ENCODE data around the gene WIPF2. TPM values are rescaled to one million over a fixed set of nuclear protein-coding genes. Genes with fewer than 3 reads are reported as not detected.

Gene WIPF2
- total RNA-seq, 4 donors from 2014 or later, result 4.6 to 6.2 (median 5.4) TPM

DNA sequence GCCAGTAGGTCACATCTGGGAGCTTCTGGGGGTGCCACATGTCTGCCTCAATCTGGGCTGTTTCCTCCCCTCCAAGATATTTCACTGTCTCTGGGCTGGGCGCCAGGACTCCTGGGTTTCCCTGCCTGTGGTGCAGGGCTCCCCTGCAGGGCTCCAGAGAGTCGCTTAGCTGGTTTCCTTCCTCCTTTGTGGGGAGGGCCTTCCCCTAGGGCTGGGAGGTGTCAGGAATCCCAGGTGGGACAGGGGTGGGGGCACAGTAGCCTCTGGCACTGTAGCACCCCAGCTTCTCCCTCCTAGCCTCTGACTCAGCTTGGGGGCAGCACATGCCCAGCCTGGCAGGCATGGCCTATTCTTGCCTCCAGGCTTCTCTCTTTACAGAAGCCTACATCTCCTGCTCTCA, 92.5 kb downstream of the WIPF2 start:
- TF ChIP-seq, protein P1, sequence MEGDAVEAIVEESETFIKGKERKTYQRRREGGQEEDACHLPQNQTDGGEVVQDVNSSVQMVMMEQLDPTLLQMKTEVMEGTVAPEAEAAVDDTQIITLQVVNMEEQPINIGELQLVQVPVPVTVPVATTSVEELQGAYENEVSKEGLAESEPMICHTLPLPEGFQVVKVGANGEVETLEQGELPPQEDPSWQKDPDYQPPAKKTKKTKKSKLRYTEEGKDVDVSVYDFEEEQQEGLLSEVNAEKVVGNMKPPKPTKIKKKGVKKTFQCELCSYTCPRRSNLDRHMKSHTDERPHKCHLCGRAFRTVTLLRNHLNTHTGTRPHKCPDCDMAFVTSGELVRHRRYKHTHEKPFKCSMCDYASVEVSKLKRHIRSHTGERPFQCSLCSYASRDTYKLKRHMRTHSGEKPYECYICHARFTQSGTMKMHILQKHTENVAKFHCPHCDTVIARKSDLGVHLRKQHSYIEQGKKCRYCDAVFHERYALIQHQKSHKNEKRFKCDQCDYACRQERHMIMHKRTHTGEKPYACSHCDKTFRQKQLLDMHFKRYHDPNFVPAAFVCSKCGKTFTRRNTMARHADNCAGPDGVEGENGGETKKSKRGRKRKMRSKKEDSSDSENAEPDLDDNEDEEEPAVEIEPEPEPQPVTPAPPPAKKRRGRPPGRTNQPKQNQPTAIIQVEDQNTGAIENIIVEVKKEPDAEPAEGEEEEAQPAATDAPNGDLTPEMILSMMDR (IDR thresholded peaks at IDR 0.05 in 4 of 5, conservative IDR thresholded peaks at IDR 0.05 in 1 of 5), result peak in 2 of 5 experiments; percentile 5 to 7
- no peak for TF ChIP-seq POLR2A (IDR thresholded peaks at IDR 0.05)
- in situ Hi-C loops (cut with MboI; ENCODE audit: low sequenced_read_pairs in 4 of 4), result no loop called here
- peak; percentile 50 to 60 for ATAC-seq
- Histone ChIP-seq H3K36me3 (no peaks in the 10 kb centered on the region), H3K9me3 (no peaks in the 10 kb centered on the region), H3K4me3 (no peak overlapping the region), H3K27ac (peak overlapping the region; percentile 95 to 100 (median 98)), H3K27me3 (no peaks in the 10 kb centered on the region), H3K4me1 (peaks cover 95 to 97% of the 10 kb centered on the region in 2 donors)
- intact Hi-C loops (cut with DNase I; ENCODE audit: low total_unique reads), result loop anchor here (10.0 kb wide), 1 partner anchor 297 kb away; the partner anchor contains the start of gene CSF3
- DNase-seq, result peak in 1 of 2 donors; percentile 78

DNA sequence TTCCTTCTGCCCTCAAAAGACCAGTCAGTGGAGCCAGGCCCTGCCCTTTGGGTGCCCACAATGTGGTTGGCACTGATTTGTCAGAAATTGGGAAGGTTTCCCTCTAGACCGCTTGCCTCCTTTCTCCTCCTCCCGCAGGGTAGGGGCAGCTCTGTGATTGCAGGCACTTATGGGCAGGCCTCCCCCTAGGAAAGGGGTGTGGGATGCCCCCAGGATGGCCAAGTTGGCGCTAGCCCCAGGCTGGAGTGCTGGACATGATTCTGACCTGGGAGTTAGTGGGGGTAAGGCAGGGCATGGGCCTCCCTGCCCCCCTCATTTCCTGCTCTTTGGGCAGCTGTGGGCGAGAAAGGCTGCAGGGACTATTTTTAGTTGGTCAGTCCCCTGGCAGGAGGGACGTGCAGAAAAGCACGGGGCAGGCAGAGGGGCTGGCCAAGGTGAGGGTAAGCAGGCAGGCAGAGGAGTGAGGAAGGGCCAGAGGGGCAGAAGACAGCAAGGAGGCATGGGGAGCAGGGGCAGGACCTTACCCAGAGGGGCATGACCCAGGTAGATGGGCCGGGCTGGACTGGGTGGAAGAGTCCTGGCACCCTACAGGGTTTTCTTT, 93.1 kb downstream of the WIPF2 start:
- in situ Hi-C loops (cut with MboI; ENCODE audit: low sequenced_read_pairs in 4 of 4) (no loop called here), intact Hi-C loops (cut with DNase I; ENCODE audit: low total_unique reads) (loop anchor here (10.0 kb wide), 1 partner anchor 297 kb away; the partner anchor contains the start of gene CSF3)
- Histone ChIP-seq H3K27ac (peak overlapping the region; percentile 95 to 100 (median 98)), H3K4me1 (peaks cover 96 to 98% of the 10 kb centered on the region in 2 donors), H3K9me3 (no peaks in the 10 kb centered on the region), H3K27me3 (no peaks in the 10 kb centered on the region), H3K36me3 (no peaks in the 10 kb centered on the region), H3K4me3 (peak overlapping the region in 2 of 4 donors; percentile 2 to 18)
- DNase-seq (peak; percentile 85 to 94), ATAC-seq (peak; percentile 54 to 63)
- TF ChIP-seq, protein P1 (IDR thresholded peaks at IDR 0.05 in 4 of 5, conservative IDR thresholded peaks at IDR 0.05 in 1 of 5), result peak in 2 of 5 experiments; percentile 6 to 8
- TF ChIP-seq POLR2A (IDR thresholded peaks at IDR 0.05), result peak; percentile 84 to 85

DNA sequence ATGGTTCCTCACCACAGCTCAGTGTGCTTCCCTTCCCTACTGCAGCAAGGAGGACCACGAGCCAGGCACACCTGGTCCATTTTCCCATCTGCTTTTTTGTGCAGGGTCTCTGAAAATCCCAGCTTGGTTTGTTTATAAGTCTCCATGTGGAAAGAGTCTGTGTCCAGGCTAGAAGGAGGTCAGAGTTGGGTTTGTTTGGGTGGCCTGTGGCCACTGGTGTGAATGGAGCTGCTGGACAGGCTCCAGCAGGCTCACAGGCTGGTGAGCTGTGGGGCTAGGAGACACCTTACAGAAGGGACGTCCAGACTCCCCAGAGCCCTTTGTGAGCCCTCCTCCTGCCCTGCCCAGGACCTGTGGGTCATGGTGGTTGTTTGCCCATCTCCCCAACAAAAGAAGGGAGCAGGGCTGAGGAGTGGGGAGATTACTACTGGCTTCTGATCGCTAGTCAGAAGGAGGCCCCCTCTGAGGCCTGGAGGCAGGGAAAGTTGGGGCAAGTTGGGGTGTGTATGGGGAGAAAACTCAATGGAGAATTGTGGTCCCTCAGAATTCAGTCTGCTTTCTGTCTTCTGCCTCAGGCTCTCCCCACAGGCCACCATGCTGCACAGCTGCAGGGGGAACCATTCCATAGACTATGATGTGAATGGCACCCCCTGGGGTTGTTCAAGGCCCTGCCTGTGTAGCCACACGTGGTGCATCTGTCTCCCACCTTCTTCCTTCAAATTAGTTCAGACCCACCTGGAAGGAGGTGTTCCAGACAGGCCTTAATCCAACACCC, 94.0 kb downstream of the WIPF2 start:
- in situ Hi-C loops (cut with MboI; ENCODE audit: low sequenced_read_pairs in 4 of 4) (no loop called here), intact Hi-C loops (cut with DNase I; ENCODE audit: low total_unique reads) (loop anchor here (10.0 kb wide), 1 partner anchor 298 kb away; the partner anchor contains the start of gene CSF3)
- no peak for ATAC-seq
- no peak for TF ChIP-seq POLR2A (IDR thresholded peaks at IDR 0.05)
- TF ChIP-seq, protein P1 (IDR thresholded peaks at IDR 0.05 in 4 of 5, conservative IDR thresholded peaks at IDR 0.05 in 1 of 5), result no peak
- Histone ChIP-seq H3K36me3 (no peaks in the 10 kb centered on the region), H3K9me3 (no peaks in the 10 kb centered on the region), H3K27ac (peak overlapping the region; percentile 95 to 100 (median 98)), H3K27me3 (no peaks in the 10 kb centered on the region), H3K4me3 (no peak overlapping the region), H3K4me1 (peaks cover 93 to 96% of the 10 kb centered on the region in 2 donors)
- DNase-seq, result peak in 1 of 2 donors; percentile 61

DNA sequence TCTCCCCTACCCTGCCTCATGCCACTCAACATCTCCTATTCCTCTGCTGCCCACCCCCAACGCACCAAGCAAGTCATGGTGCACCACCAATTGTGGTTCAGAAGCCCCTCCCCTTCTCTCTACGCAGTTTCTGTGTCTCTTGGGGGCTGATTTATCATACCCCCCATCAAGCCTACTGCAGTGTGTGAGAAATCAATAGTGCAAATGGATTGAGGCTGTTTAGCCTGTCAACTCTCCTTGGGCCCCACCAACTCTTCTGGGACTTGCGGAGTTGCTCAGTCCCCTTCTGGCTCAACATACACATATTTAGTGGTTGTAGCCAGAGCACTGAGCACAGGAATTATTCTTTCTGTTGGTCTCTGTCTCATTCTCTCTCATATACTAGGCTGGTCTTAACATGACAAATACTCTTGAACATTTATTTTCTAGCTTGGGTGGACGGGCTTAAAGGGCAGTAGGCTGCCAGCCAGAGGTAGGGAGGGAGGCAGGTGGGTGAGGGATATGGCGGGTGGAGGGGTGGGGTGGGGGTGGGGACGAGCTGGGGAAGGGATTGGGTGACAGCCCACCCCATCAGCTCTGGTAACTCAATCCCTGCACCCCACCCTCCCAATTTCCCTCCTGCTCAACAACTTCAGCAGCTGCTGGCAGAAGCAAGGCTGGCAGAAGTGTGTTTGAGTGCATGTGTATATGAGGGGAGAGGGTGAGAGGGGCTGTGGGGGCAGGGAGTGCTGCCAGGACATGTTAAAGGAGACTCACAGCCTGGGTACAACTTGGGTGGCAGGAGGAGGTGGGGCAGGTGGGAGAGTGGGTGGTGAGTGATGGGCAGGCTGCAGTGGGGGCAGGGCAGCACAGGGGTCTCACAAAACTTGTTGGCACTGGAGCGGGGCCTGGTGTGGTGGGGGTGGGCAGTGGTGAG, 94.8 kb downstream of the WIPF2 start:
- ATAC-seq (no peak), DNase-seq (peak in 1 of 2 donors; percentile 68)
- Histone ChIP-seq H3K4me3 (no peak overlapping the region), H3K36me3 (no peaks in the 10 kb centered on the region), H3K4me1 (peaks cover 85 to 89% of the 10 kb centered on the region in 2 donors), H3K27ac (peak overlapping the region; percentile 95 to 100 (median 98)), H3K27me3 (no peaks in the 10 kb centered on the region), H3K9me3 (no peaks in the 10 kb centered on the region)
- in situ Hi-C loops (cut with MboI; ENCODE audit: low sequenced_read_pairs in 4 of 4) (no loop called here), intact Hi-C loops (cut with DNase I; ENCODE audit: low total_unique reads) (loop anchor here (10.0 kb wide), 1 partner anchor 299 kb away; the partner anchor contains the start of gene CSF3)
- TF ChIP-seq, protein P1 (IDR thresholded peaks at IDR 0.05 in 4 of 5, conservative IDR thresholded peaks at IDR 0.05 in 1 of 5), result no peak
- TF ChIP-seq POLR2A (IDR thresholded peaks at IDR 0.05), result no peak

All from gastrocnemius medialis (tissue), 4 donors.